Measurements from ENCODE around the gene MAB21L4.

DNA sequence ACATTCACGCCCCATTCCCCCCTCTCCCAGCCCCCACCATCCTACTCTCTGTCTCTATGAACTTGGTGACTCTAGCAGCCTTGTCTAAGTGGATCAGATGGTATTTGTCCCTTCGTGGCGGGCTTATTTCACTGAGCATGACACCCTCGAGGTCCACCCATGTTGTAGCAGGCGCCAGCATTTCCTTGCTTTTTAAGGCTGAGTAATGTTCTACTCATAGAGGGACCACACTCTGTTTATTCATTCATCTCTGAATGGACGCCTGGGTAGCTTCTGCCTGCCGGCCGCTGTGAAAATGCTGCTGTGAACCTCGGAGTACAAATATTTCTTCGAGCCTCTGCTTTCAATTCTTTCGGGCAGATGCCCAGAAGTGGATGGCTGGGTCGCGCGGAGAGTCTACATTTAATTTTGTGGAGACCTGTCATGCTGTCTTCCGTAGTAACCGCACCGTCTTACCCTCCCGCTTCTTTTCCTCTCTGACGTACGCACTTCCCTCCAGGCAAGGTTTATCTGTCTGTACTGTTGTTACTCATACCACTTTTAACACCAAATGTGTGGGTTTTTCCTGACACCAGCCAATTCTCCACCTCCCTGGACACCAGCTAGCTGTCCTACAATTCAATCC lies 15.8 kb upstream of the MAB21L4 start:
- TF ChIP-seq TAF1 (IDR thresholded peaks at IDR 0.05; ENCODE audit: low read depth, low read length) (no peak), EGR1 (IDR thresholded peaks at IDR 0.05; ENCODE audit: borderline replicate concordance, low read depth, low read length) (no peak), POLR2AphosphoS5 (IDR thresholded peaks at IDR 0.05; ENCODE audit: low read depth, low read length) (no peak), POLR2A (IDR thresholded peaks at IDR 0.05; ENCODE audit: control extremely low read depth in 1 of 2, low read depth in 2 of 2, low read length in 2 of 2) (no peak), CBX8 (IDR thresholded peaks at IDR 0.05; ENCODE audit: borderline replicate concordance, low read depth, low read length) (no peak), ASH2L (IDR thresholded peaks at IDR 0.05; ENCODE audit: low read length) (no peak), ZNF274 (IDR thresholded peaks at IDR 0.05; ENCODE audit: borderline replicate concordance, extremely low read depth, low read length) (no peak), JUN (IDR thresholded peaks at IDR 0.05; ENCODE audit: low read depth, low read length) (no peak), CHD2 (IDR thresholded peaks at IDR 0.05; ENCODE audit: low read length) (no peak), CREB1 (IDR thresholded peaks at IDR 0.05) (no peak), MAFK (IDR thresholded peaks at IDR 0.05; ENCODE audit: low read depth, low read length) (no peak), SAP30 (IDR thresholded peaks at IDR 0.05; ENCODE audit: insufficient read depth, insufficient replicate concordance, low read length) (no peak)
- TF ChIP-seq, protein P1, sequence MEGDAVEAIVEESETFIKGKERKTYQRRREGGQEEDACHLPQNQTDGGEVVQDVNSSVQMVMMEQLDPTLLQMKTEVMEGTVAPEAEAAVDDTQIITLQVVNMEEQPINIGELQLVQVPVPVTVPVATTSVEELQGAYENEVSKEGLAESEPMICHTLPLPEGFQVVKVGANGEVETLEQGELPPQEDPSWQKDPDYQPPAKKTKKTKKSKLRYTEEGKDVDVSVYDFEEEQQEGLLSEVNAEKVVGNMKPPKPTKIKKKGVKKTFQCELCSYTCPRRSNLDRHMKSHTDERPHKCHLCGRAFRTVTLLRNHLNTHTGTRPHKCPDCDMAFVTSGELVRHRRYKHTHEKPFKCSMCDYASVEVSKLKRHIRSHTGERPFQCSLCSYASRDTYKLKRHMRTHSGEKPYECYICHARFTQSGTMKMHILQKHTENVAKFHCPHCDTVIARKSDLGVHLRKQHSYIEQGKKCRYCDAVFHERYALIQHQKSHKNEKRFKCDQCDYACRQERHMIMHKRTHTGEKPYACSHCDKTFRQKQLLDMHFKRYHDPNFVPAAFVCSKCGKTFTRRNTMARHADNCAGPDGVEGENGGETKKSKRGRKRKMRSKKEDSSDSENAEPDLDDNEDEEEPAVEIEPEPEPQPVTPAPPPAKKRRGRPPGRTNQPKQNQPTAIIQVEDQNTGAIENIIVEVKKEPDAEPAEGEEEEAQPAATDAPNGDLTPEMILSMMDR (IDR thresholded peaks at IDR 0.05; ENCODE audit: control extremely low read depth in 1 of 3, insufficient read depth in 1 of 3, low read depth in 1 of 3, low read length in 3 of 3), result no peak
- TF ChIP-seq, protein P2, sequence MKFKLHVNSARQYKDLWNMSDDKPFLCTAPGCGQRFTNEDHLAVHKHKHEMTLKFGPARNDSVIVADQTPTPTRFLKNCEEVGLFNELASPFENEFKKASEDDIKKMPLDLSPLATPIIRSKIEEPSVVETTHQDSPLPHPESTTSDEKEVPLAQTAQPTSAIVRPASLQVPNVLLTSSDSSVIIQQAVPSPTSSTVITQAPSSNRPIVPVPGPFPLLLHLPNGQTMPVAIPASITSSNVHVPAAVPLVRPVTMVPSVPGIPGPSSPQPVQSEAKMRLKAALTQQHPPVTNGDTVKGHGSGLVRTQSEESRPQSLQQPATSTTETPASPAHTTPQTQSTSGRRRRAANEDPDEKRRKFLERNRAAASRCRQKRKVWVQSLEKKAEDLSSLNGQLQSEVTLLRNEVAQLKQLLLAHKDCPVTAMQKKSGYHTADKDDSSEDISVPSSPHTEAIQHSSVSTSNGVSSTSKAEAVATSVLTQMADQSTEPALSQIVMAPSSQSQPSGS (IDR thresholded peaks at IDR 0.05; ENCODE audit: low read length), result no peak

Data from H1 (cell line).